ENCODE measurements around the gene RPS6KL1. TPM values are rescaled to one million over a fixed set of nuclear protein-coding genes. Genes with fewer than 3 reads are reported as not detected.
"Not testable (repeated sequence)": the region's sequence is repeated elsewhere in the genome, so short reads cannot be mapped to it uniquely, and the experiment has no call there.

Gene RPS6KL1
- total and polyA plus RNA-seq, 5 experiments from 2014 or later, result 0.50 to 6.4 (median 3.6) TPM

GRCh38 chr14:74941676-74942097 is 18.6 kb upstream of the RPS6KL1 start:
- H3K4me3 Mint-ChIP-seq, result peak overlapping the region; percentile 71 to 86 (median 80)
- peaks cover 0 to 12% (median 0%) of the 10 kb centered on the region in 9 donors for H3K9me3 Mint-ChIP-seq
- POLR2A ChIA-PET, result interaction anchor here (0.7 to 1.2 kb wide), 3 partner anchors 60 to 141 kb away, joined by 3 to 5 read pairs (median 4); partner anchors contain the start of genes DLST and EIF2B2
- no peaks in the 10 kb centered on the region for H3K36me3 Mint-ChIP-seq
- peak in 7 of 10 donors; percentile 11 to 60 (median 30) for DNase-seq
- peaks cover 0 to 2% (median 0%) of the 10 kb centered on the region in 5 donors for H3K27me3 Mint-ChIP-seq
- peak overlapping the region; percentile 89 to 97 (median 94) for H3K27ac Mint-ChIP-seq
- peak; percentile 73 to 81 for ATAC-seq
- H3K4me1 Mint-ChIP-seq, result peaks cover 10 to 59% (median 53%) of the 10 kb centered on the region in 4 donors

DNA sequence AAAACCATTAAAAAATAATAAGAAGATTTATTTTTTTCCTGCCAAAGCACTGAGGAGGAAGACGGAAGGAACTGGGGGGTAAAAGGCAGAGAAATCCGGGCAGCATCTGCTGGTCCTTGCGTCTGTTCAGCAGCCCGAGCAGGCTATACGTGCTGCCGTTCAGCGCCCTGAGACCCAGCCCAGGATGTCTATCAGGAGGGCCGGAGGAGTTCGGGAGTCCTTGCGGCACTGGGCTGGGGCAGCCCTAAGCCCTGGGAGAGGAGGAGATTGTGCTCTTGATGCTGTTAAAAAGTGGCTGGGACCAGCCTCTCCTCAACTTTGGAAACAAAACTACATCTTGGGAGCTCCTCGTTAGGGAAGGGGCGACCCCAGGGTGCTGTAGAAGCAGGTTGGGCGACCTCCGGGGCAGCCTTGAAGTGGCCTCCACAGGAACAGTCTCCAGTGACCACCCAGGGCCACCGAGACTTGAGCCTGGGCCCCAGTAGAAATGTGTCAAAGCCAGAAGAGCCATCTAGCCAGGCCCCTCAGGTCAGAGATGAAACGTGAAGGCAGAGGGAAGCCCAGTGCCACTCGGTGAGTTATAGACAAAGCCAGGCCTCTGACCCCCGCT is 18.0 kb upstream of the RPS6KL1 start:
- H3K27ac Mint-ChIP-seq, result peak overlapping the region; percentile 89 to 97 (median 94)
- no peak for DNase-seq
- H3K4me1 Mint-ChIP-seq, result peaks cover 3 to 53% (median 49%) of the 10 kb centered on the region in 4 donors
- H3K4me3 Mint-ChIP-seq, result peak overlapping the region; percentile 71 to 86 (median 80)
- ATAC-seq, result no peak
- H3K27me3 Mint-ChIP-seq, result no peaks in the 10 kb centered on the region
- POLR2A ChIA-PET, result interaction anchor here (0.7 to 1.0 kb wide), 2 partner anchors 59 to 149 kb away, joined by 5 read pairs; partner anchors contain the start of gene DLST
- H3K9me3 Mint-ChIP-seq, result peaks cover 0 to 12% (median 0%) of the 10 kb centered on the region in 9 donors
- H3K36me3 Mint-ChIP-seq, result no peaks in the 10 kb centered on the region

DNA sequence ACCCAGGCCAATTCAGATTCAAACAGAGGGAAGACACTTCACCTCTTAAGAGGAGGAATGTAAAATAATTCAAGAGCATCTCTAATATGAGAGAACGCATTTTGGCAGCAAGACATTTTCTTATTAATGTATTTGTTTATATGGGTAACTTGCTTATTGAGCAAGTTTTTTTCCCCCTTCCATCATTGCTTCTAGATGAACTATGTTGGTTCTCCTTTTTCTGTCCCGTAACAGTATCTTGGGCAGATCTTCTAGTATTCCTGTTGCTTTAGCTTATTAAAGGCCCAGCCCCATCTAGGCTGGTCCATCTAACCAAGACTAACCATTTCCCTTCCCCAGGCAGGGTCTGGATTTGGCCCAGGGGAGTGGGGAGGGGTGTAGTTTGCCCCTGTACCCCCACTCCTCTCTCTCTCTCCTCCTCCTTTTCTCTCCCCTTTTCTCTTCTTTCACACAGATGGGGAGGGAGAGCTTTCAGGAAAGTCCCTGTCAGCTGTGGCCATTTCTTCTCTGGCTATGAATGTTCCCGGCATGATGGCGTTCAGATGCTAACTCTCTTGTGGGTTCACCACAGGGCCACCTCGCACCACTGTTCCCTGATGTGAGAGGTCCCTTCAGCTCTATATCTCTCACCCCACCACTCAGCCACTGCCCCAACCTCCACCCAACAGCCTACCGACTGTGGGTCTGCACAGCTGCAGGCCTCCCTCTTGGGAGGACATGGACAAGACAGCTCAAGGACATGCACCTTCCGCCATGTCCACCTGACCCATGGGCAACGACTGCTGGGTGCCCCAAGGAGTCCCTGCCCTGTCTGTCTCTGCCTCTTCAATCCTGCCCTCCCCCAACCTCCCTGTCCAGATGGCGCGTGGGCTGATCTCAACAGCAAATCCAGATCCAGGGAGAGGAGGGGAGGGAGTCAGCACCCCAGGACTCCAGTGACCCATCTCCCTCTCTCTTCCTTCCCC is 15.8 kb upstream of the RPS6KL1 start:
- POLR2A ChIA-PET, result no interaction called here
- no peak for DNase-seq
- peak overlapping the region in 3 of 10 donors; percentile 6 to 67 (median 51) for H3K27ac Mint-ChIP-seq
- no peaks in the 10 kb centered on the region for H3K27me3 Mint-ChIP-seq
- H3K9me3 Mint-ChIP-seq, result peaks cover 0 to 12% (median 0%) of the 10 kb centered on the region in 9 donors
- no peak for ATAC-seq
- no peaks in the 10 kb centered on the region for H3K36me3 Mint-ChIP-seq
- H3K4me3 Mint-ChIP-seq, result no peak overlapping the region
- peaks cover 3 to 59% (median 48%) of the 10 kb centered on the region in 4 donors for H3K4me1 Mint-ChIP-seq

DNA sequence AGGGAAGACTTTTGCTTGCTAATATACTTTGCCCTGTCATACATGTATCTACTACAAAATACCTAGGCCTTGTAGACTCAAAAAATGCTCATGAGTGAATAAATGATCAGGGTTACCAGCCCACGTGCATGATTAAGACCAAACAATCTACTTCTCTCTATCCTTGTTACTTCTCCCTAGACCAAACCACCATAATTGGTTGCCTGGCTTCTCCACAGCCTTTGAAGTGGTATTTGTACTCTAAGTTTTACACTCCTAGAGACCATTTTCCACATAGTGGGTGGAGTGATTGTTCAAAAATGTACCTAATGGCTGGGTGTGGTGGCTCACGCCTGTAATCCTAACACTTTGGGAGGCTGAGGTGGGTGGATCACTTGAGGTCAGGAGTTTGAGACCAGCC is 14.1 kb upstream of the RPS6KL1 start:
- peaks cover 5 to 53% (median 41%) of the 10 kb centered on the region in 4 donors for H3K4me1 Mint-ChIP-seq
- peaks cover 0 to 4% (median 3%) of the 10 kb centered on the region in 5 donors for H3K27me3 Mint-ChIP-seq
- no peaks in the 10 kb centered on the region for H3K36me3 Mint-ChIP-seq
- DNase-seq (no peak), ATAC-seq (no peak)
- POLR2A ChIA-PET, result no interaction called here
- H3K27ac Mint-ChIP-seq, result peak overlapping the region in 2 of 10 donors; percentile 16 to 35
- no peak overlapping the region for H3K4me3 Mint-ChIP-seq
- H3K9me3 Mint-ChIP-seq, result peaks cover 0 to 12% (median 0%) of the 10 kb centered on the region in 9 donors

DNA sequence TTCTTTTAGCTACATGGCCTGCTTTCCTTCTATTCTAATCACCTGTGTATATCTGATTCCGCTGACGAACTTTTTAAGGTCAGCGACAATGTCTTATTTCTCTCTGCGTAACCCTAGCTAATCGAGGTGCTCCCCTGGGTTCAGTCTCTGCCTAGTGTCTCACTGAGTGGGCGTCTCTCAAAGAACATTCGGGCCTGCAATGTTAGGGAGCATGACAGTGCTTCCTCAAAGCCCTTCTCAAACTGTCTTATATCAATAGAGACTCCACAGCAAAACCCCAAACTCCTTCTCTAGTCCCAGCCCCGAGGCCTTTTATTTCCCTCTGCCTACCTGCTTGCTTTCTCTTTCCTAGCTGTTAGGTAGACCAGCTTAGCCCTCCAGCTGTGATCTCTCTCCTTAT is 13.7 kb upstream of the RPS6KL1 start:
- Mint-ChIP-seq H3K27me3 (peaks cover 0 to 4% (median 3%) of the 10 kb centered on the region in 5 donors), H3K4me3 (no peak overlapping the region), H3K27ac (peak overlapping the region in 1 of 10 donors; percentile 16), H3K4me1 (peaks cover 4 to 49% (median 36%) of the 10 kb centered on the region in 4 donors), H3K36me3 (no peaks in the 10 kb centered on the region), H3K9me3 (peaks cover 0 to 12% (median 0%) of the 10 kb centered on the region in 9 donors)
- DNase-seq (no peak), ATAC-seq (no peak)
- POLR2A ChIA-PET, result no interaction called here

DNA sequence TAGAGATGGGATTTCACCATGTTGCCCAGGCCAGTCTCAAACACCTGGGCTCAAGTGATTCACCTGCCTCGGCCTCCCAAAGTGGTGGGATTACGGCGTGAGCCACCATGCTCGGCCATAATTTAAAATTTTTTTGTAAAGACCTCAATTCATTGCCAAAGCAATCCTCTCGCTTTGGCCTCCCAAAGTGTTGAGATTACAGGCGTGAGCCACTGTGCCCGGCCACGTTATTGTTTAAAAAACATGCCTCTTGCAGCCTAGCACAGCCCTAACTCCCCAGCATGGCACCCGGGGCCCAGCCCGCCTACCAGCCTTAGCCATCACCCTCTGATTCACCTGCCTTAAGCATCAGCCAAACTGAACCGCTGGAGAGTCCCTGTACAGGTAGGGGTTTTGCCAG is 13.1 kb upstream of the RPS6KL1 start:
- H3K36me3 Mint-ChIP-seq, result no peaks in the 10 kb centered on the region
- H3K4me1 Mint-ChIP-seq, result peaks cover 2 to 43% (median 31%) of the 10 kb centered on the region in 4 donors
- peaks cover 0 to 4% (median 3%) of the 10 kb centered on the region in 5 donors for H3K27me3 Mint-ChIP-seq
- ATAC-seq (no peak), DNase-seq (no peak)
- H3K4me3 Mint-ChIP-seq, result no peak overlapping the region
- H3K9me3 Mint-ChIP-seq, result peaks cover 0 to 12% (median 0%) of the 10 kb centered on the region in 9 donors
- POLR2A ChIA-PET, result no interaction called here
- H3K27ac Mint-ChIP-seq, result no peak overlapping the region

DNA sequence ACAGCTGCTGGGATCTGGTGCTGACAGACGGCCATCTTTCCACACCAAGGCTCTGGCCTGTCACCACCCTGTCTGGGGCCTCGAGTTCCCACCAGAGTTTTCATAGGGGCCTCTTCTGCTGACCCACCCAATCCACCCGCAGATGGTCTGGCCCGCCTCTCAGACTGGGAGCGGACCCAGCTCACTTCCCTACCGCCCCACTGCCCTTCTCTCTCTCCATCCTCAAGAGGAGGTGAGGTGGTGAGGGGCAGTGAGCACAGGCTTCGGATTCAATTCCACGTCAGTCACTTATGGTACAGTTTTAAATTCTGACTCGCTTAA is 12.3 kb upstream of the RPS6KL1 start:
- POLR2A ChIA-PET, result no interaction called here
- ATAC-seq (no peak), DNase-seq (no peak)
- no peaks in the 10 kb centered on the region for H3K36me3 Mint-ChIP-seq
- peaks cover 0 to 12% (median 0%) of the 10 kb centered on the region in 9 donors for H3K9me3 Mint-ChIP-seq
- no peak overlapping the region for H3K27ac Mint-ChIP-seq
- peaks cover 0 to 4% (median 3%) of the 10 kb centered on the region in 5 donors for H3K27me3 Mint-ChIP-seq
- H3K4me3 Mint-ChIP-seq, result no peak overlapping the region
- H3K4me1 Mint-ChIP-seq, result peaks cover 2 to 35% (median 27%) of the 10 kb centered on the region in 4 donors

- POLR2A ChIA-PET, result no interaction called here
- no peak overlapping the region for H3K27ac Mint-ChIP-seq
These were observed 11.7 kb upstream of the RPS6KL1 start for GRCh38 chr14:74934476-74935359.

GRCh38 chr14:74934041-74934440 is 11.0 kb upstream of the RPS6KL1 start:
- H3K36me3 Mint-ChIP-seq, result no peaks in the 10 kb centered on the region
- ATAC-seq (no peak), DNase-seq (no peak)
- H3K9me3 Mint-ChIP-seq, result peaks cover 0 to 12% (median 0%) of the 10 kb centered on the region in 9 donors
- peaks cover 0 to 4% (median 3%) of the 10 kb centered on the region in 5 donors for H3K27me3 Mint-ChIP-seq
- peaks cover 2 to 29% (median 22%) of the 10 kb centered on the region in 4 donors for H3K4me1 Mint-ChIP-seq
- H3K27ac Mint-ChIP-seq, result no peak overlapping the region
- POLR2A ChIA-PET, result no interaction called here
- H3K4me3 Mint-ChIP-seq, result no peak overlapping the region

More at GRCh38 chr14:74934476-74935359, 11.7 kb upstream of the RPS6KL1 start:
- Mint-ChIP-seq H3K9me3 (peaks cover 0 to 12% (median 0%) of the 10 kb centered on the region in 9 donors), H3K36me3 (no peaks in the 10 kb centered on the region), H3K4me1 (peaks cover 2 to 29% (median 22%) of the 10 kb centered on the region in 4 donors), H3K4me3 (no peak overlapping the region), H3K27me3 (peaks cover 0 to 4% (median 3%) of the 10 kb centered on the region in 5 donors)
- no peak for DNase-seq
- no peak for ATAC-seq

DNA sequence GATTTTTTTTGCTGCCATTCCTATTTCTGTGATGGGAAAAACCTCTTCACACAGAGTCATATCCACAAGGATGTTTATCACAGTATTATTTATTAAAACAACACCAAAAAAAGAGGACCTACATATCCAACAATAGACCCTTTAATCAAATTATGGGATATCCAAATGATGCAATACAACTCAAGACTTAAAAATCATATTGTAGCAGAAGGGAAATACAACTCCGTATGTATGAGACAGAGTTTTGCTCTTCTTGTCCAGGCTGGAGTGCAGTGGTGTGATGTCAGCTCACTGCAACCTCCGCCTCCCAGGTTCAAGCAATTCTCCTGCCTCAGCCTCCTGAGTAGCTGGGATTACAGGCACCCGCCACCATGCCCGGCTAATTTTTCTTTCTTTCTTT is 9.9 kb upstream of the RPS6KL1 start:
- H3K36me3 Mint-ChIP-seq, ATAC-seq, H3K27me3 Mint-ChIP-seq, H3K27ac Mint-ChIP-seq, POLR2A ChIA-PET, H3K4me3 Mint-ChIP-seq, H3K9me3 Mint-ChIP-seq, DNase-seq: not testable (repeated sequence)
- H3K4me1 Mint-ChIP-seq, result peaks cover 2 to 26% (median 21%) of the 10 kb centered on the region in 4 donors

- Mint-ChIP-seq H3K4me3 (no peak overlapping the region), H3K4me1 (peaks cover 2 to 23% (median 17%) of the 10 kb centered on the region in 4 donors), H3K9me3 (no peaks in the 10 kb centered on the region), H3K36me3 (no peaks in the 10 kb centered on the region), H3K27me3 (peaks cover 0 to 4% (median 3%) of the 10 kb centered on the region in 5 donors), H3K27ac (peak overlapping the region in 3 of 10 donors; percentile 11 to 75 (median 48))
- POLR2A ChIA-PET, result no interaction called here
- DNase-seq (no peak), ATAC-seq (no peak)
These were observed 9.4 kb upstream of the RPS6KL1 start for GRCh38 chr14:74932401-74932901.

GRCh38 chr14:74931744-74932143 is 8.7 kb upstream of the RPS6KL1 start:
- DNase-seq, POLR2A ChIA-PET, H3K27ac Mint-ChIP-seq, H3K36me3 Mint-ChIP-seq, ATAC-seq, H3K4me3 Mint-ChIP-seq, H3K9me3 Mint-ChIP-seq, H3K27me3 Mint-ChIP-seq: not testable (repeated sequence)
- peaks cover 2 to 16% (median 10%) of the 10 kb centered on the region in 4 donors for H3K4me1 Mint-ChIP-seq
